Astrocyte (in vitro differentiated cells and primary cell): Measurements from ENCODE around the gene BBIP1. TPM values are rescaled to one million over a fixed set of nuclear protein-coding genes. Genes with fewer than 3 reads are reported as not detected.

Experiments used
- DNase-seq: peaks from one replicate; pipeline ENCODE4 v3.0.0-alpha.2; 2010; ENCODE audit warnings: low read depth
- FAIRE-seq: peaks from 2 replicates; lab custom pipeline; 2011; peaks lifted over from hg19 to GRCh38; lab: Jason Lieb, UNC
- H2AFZ ChIP-seq: 2 replicates; pipeline ENCODE4 v1.6.0; 2012; ENCODE audit warnings: low read depth, low read length, inconsistent platforms
- H3K27ac ChIP-seq: 2 replicates; pipeline ENCODE4 v1.5.1; 2011; ENCODE audit warnings: low read depth, low read length, inconsistent platforms
- H3K27me3 ChIP-seq: 2 replicates; pipeline ENCODE4 v1.6.0; 2011; ENCODE audit warnings: low read length, inconsistent platforms; ENCODE audit not compliant: insufficient read depth
- H3K36me3 ChIP-seq: 2 replicates; pipeline ENCODE4 v1.5.1; 2011; ENCODE audit warnings: low read length, inconsistent platforms; ENCODE audit not compliant: insufficient read depth
- H3K4me1 ChIP-seq: 2 replicates; pipeline ENCODE4 v1.5.1; 2011; ENCODE audit warnings: low read length, inconsistent platforms; ENCODE audit not compliant: insufficient read depth
- H3K4me2 ChIP-seq: 2 replicates; pipeline ENCODE4 v1.6.0; 2012; ENCODE audit warnings: low read length, inconsistent platforms
- H3K4me3 ChIP-seq: 2 replicates; pipeline ENCODE4 v1.5.1; 2011; ENCODE audit warnings: low read depth, mild to moderate bottlenecking, low read length, inconsistent platforms; ENCODE audit not compliant: insufficient read depth
- H3K79me2 ChIP-seq: 2 replicates; pipeline ENCODE4 v1.6.0; 2012; ENCODE audit warnings: mild to moderate bottlenecking, low read length, inconsistent platforms; ENCODE audit not compliant: insufficient read depth
- H3K9ac ChIP-seq: 2 replicates; pipeline ENCODE4 v1.6.0; 2012; ENCODE audit warnings: mild to moderate bottlenecking, low read length, inconsistent platforms
- H3K9me3 ChIP-seq: 2 replicates; pipeline ENCODE4 v1.5.1; 2012; ENCODE audit warnings: low read depth, mild to moderate bottlenecking, low read length, inconsistent platforms; ENCODE audit not compliant: insufficient read depth
- H4K20me1 ChIP-seq: 2 replicates; pipeline ENCODE4 v1.6.0; 2012; ENCODE audit warnings: low read length, inconsistent platforms; ENCODE audit not compliant: insufficient read depth
- H3K27ac Mint-ChIP-seq: one replicate; pipeline ENCODE4 v1.8.0; 2021; ENCODE audit warnings: mild to moderate bottlenecking, mixed read lengths; ENCODE audit not compliant: unreplicated experiment
- H3K27me3 Mint-ChIP-seq: one replicate; pipeline ENCODE4 v1.8.0; 2021; ENCODE audit warnings: low read depth, mixed read lengths; ENCODE audit not compliant: unreplicated experiment
- H3K36me3 Mint-ChIP-seq: one replicate; pipeline ENCODE4 v1.8.0; 2021; ENCODE audit warnings: low read depth, mixed read lengths; ENCODE audit not compliant: unreplicated experiment
- H3K4me1 Mint-ChIP-seq: one replicate; pipeline ENCODE4 v1.8.0; 2021; ENCODE audit warnings: low read depth, mixed read lengths; ENCODE audit not compliant: unreplicated experiment
- H3K4me3 Mint-ChIP-seq: one replicate; pipeline ENCODE4 v1.8.0; 2021; ENCODE audit warnings: mild to moderate bottlenecking, moderate library complexity, mixed read lengths; ENCODE audit not compliant: unreplicated experiment
- H3K9me3 Mint-ChIP-seq: one replicate; pipeline ENCODE4 v1.8.0; 2021; ENCODE audit warnings: mild to moderate bottlenecking, mixed read lengths; ENCODE audit not compliant: unreplicated experiment
- EZH2 ChIP-seq: IDR thresholded peaks from 2 replicates; pipeline ENCODE4 v1.6.1; 2012; ENCODE audit warnings: mild to moderate bottlenecking, low read length, inconsistent platforms; ENCODE audit not compliant: insufficient read depth
- total RNA-seq: library from RNA; stranded (reverse); gene quantifications from 2 replicates; pipeline ENCODE4 v1.2.1, GENCODE V29; 2021
- TF ChIP-seq, protein P1 (sequence below): IDR thresholded peaks from 2 replicates; pipeline ENCODE4 v1.5.1; 2011; ENCODE audit warnings: low read depth, mild to moderate bottlenecking, inconsistent platforms, low read length, moderate library complexity; ENCODE audit not compliant: insufficient read depth

Gene BBIP1
- total RNA-seq, 1 donor from 2014 or later = 24.1 TPM

DNA sequence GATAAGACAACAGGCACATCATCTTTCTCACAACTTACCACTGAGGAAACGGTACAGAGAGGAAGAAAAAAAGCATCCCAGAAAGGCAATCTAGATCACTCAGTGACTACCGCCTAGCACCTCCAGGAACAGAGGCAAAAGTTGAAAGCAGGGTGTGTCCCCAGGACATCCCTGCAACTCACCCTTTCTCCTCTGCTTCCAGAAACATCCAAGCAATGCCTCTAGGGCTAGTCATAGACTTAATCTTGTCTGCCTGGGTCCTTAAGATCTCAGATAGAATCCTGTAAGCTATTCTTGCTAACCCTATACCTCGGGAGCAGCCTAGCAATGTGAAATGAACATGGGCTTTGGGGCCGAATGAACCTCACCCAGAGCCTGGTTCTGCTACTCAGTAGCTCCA is 66.0 kb downstream of the BBIP1 start:
- FAIRE-seq (no peak), DNase-seq (no peak)
- Histone ChIP-seq H3K79me2 (no peaks in the 10 kb centered on the region), H4K20me1 (no peaks in the 10 kb centered on the region), H3K9ac (no peak overlapping the region), H3K4me3 (no peak overlapping the region), H3K9me3 (no peaks in the 10 kb centered on the region), H3K36me3 (no peaks in the 10 kb centered on the region), H3K4me1 (no peaks in the 10 kb centered on the region), H2AFZ (no peak overlapping the region), H3K4me2 (no peak overlapping the region), H3K27ac (no peak overlapping the region), H3K27me3 (peaks cover 2% of the 10 kb centered on the region)
- Mint-ChIP-seq H3K4me1 (peaks cover 20% of the 10 kb centered on the region), H3K36me3 (no peaks in the 10 kb centered on the region), H3K4me3 (no peak overlapping the region), H3K27ac (no peak overlapping the region), H3K9me3 (peaks cover 3% of the 10 kb centered on the region), H3K27me3 (peaks cover 5% of the 10 kb centered on the region)
- TF ChIP-seq EZH2 = no peak
- TF ChIP-seq, protein P1, sequence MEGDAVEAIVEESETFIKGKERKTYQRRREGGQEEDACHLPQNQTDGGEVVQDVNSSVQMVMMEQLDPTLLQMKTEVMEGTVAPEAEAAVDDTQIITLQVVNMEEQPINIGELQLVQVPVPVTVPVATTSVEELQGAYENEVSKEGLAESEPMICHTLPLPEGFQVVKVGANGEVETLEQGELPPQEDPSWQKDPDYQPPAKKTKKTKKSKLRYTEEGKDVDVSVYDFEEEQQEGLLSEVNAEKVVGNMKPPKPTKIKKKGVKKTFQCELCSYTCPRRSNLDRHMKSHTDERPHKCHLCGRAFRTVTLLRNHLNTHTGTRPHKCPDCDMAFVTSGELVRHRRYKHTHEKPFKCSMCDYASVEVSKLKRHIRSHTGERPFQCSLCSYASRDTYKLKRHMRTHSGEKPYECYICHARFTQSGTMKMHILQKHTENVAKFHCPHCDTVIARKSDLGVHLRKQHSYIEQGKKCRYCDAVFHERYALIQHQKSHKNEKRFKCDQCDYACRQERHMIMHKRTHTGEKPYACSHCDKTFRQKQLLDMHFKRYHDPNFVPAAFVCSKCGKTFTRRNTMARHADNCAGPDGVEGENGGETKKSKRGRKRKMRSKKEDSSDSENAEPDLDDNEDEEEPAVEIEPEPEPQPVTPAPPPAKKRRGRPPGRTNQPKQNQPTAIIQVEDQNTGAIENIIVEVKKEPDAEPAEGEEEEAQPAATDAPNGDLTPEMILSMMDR = no peak

DNA sequence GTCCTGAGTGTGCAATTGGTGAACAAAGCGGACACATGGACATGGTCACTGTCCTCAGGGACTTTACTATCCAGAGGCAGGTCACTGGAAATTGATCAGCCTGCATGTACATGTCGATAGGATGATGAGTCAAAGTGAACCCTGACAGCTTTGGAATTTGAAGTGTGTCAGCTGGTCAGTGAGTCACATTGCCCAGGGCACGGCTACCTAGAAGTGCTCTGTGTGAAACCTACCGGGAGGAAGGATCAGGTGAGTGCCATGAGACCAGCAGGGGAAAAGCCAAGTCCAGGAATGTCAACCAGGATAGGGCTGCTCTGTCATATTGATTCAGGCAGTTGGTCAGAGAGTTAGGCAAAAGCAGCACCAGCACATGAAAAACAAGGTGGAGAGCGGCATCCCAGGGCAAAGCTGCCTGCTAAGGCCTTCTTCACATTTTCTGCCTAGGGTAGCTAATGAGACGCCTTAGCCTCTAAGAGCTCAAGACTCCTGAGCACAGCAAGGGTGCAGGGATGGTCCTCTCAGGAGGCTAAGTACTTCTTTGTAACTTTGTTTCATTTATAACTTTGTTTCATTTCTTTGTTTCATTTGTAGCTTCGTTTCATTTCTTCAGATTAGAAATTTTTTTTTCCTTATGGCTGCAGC is 66.6 kb downstream of the BBIP1 start:
- TF ChIP-seq, protein P1 = no peak
- Mint-ChIP-seq H3K4me3 (no peak overlapping the region), H3K27ac (no peak overlapping the region), H3K4me1 (peaks cover 20% of the 10 kb centered on the region), H3K36me3 (no peaks in the 10 kb centered on the region), H3K9me3 (peaks cover 3% of the 10 kb centered on the region), H3K27me3 (peaks cover 10% of the 10 kb centered on the region)
- Histone ChIP-seq H3K4me3 (no peak overlapping the region), H3K79me2 (no peaks in the 10 kb centered on the region), H3K4me2 (no peak overlapping the region), H3K27me3 (peaks cover 2% of the 10 kb centered on the region), H3K9ac (no peak overlapping the region), H4K20me1 (no peaks in the 10 kb centered on the region), H3K27ac (no peak overlapping the region), H3K9me3 (no peaks in the 10 kb centered on the region), H3K4me1 (no peaks in the 10 kb centered on the region), H2AFZ (no peak overlapping the region), H3K36me3 (no peaks in the 10 kb centered on the region)
- DNase-seq (no peak), FAIRE-seq (no peak)

DNA sequence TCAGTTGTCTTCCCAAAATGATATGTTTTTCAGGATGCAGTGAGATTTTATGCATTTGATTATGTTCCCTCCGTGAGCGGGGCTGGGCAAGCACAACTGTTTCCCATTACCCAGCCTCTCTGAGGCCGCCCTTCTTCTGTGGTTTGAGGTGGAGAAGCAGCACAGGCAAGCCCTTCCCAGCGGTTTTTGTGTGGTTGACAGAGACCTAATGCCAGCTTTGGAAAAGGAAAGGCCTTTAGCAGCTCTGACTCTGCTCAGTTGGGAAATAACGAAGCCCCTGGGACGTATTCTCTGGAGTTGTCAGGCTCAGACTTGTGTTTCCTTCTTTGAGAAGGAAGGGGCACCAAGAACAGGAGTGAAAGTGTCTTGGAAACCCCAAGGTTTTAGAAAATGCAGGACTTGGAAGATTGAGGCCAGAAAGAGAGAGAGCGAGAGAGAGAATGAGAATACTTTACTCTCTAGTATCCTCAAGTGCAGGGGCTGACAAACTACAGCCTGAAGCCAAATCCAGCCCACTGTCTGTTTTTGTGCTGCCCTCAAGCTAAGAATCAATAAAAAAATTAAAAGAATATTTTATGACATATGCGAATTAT is 67.9 kb downstream of the BBIP1 start:
- Mint-ChIP-seq H3K27me3 (peaks cover 23% of the 10 kb centered on the region), H3K27ac (no peak overlapping the region), H3K4me3 (no peak overlapping the region), H3K36me3 (no peaks in the 10 kb centered on the region), H3K9me3 (peaks cover 3% of the 10 kb centered on the region), H3K4me1 (peaks cover 20% of the 10 kb centered on the region)
- no peaks in the 10 kb centered on the region for H3K9me3 ChIP-seq
- H4K20me1 ChIP-seq = no peaks in the 10 kb centered on the region
- no peak overlapping the region for H3K27ac ChIP-seq
- H3K4me1 ChIP-seq = no peaks in the 10 kb centered on the region
- DNase-seq (no peak), FAIRE-seq (no peak)
- no peak for TF ChIP-seq EZH2
- TF ChIP-seq, protein P1 = no peak
- peaks cover 2% of the 10 kb centered on the region for H3K27me3 ChIP-seq
- H2AFZ ChIP-seq = no peak overlapping the region
- H3K79me2 ChIP-seq = no peaks in the 10 kb centered on the region
- H3K4me3 ChIP-seq = no peak overlapping the region
- no peak overlapping the region for H3K9ac ChIP-seq
- no peak overlapping the region for H3K4me2 ChIP-seq
- H3K36me3 ChIP-seq = no peaks in the 10 kb centered on the region
